Esophagus muscularis mucosa (tissue), 4 donors: ENCODE results near the gene CORIN.

ENCODE experiments used
- EP300 ChIP-seq: sonication (generic); formaldehyde crosslinking; IDR thresholded peaks from one replicate; pipeline ENCODE4 v1.6.1; 2017; ENCODE audit warnings: antibody characterized with exemption
- POLR2A ChIP-seq: fragments of 450-650 bp; IDR thresholded peaks from one replicate; pipeline ENCODE4 v1.6.1; 2017; ENCODE audit warnings: antibody characterized with exemption, moderate library complexity, mild to moderate bottlenecking, low read depth
- POLR2AphosphoS5 ChIP-seq, 2 donors: sonication (generic); formaldehyde crosslinking; IDR thresholded peaks; one replicate each; pipeline ENCODE4 v1.6.1; 2017; ENCODE audit warnings: antibody characterized with exemption in 2 of 2
- TF ChIP-seq, protein P1 (sequence below), 3 experiments: fragments of 200-600 bp in 2 of 3; fragments of 450-650 bp in 1 of 3; sonication (generic) in 2 of 3; IDR thresholded peaks; one replicate each; pipeline ENCODE4 v1.5.1; 2017 to 2019; ENCODE audit warnings: antibody characterized with exemption in 3 of 3, mild to moderate bottlenecking in 2 of 3, moderate library complexity in 1 of 3

DNA sequence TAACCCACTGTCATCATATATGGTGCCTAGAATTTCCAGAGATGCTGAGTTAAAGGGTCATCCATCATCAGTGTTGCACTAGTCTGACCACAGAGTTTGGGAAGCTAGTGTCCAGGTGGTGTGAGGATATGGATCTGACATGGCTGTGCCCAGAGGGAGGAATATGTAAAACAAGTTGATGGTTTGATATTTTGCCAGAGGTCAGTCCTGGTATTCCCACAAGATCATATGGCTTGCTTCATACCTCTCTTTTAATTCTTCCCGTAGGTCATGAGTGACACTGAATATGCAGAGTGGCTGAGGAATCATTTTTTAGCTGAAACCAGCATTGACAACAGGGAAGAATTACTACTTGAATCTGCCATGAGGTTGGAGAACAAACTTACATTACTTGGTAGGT is 277.2 kb downstream of the CORIN start:
- TF ChIP-seq POLR2A = no peak
- TF ChIP-seq, protein P1, sequence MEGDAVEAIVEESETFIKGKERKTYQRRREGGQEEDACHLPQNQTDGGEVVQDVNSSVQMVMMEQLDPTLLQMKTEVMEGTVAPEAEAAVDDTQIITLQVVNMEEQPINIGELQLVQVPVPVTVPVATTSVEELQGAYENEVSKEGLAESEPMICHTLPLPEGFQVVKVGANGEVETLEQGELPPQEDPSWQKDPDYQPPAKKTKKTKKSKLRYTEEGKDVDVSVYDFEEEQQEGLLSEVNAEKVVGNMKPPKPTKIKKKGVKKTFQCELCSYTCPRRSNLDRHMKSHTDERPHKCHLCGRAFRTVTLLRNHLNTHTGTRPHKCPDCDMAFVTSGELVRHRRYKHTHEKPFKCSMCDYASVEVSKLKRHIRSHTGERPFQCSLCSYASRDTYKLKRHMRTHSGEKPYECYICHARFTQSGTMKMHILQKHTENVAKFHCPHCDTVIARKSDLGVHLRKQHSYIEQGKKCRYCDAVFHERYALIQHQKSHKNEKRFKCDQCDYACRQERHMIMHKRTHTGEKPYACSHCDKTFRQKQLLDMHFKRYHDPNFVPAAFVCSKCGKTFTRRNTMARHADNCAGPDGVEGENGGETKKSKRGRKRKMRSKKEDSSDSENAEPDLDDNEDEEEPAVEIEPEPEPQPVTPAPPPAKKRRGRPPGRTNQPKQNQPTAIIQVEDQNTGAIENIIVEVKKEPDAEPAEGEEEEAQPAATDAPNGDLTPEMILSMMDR (IDR thresholded peaks at IDR 0.05) = no peak
- no peak for TF ChIP-seq EP300
- no peak for TF ChIP-seq POLR2AphosphoS5 (IDR thresholded peaks at IDR 0.05)
